MCF 10A (cell line): ENCODE data around the gene ZNF407. TPM values are rescaled to one million over a fixed set of nuclear protein-coding genes. Genes with fewer than 3 reads are reported as not detected.

Experiments
- BruUV-seq: library from RNA; stranded (reverse); fragments of 400-500 nt; replicated peaks from 2 replicates; lab custom pipeline; 2021; lab: Mats Ljungman, UMichigan
- CTCF ChIA-PET: fragments of 300-600 bp; sonication (Branson Sonifier 250); formaldehyde crosslinking; extraction: SDS; loops from one replicate; lab custom pipeline; 2021; ENCODE audit warnings: antibody characterized with exemption, inconsistent platforms; lab: Yijun Ruan, JAX
- POLR2A ChIA-PET: fragments of 300-600, 350-650 bp; sonication (Branson Sonifier 250); formaldehyde crosslinking; extraction: SDS; loops from one replicate; lab custom pipeline; 2020; ENCODE audit warnings: antibody characterized with exemption, inconsistent platforms; lab: Yijun Ruan, JAX
- DNase-seq: peaks from one replicate; pipeline ENCODE4 v3.0.0-alpha.2; 2018; ENCODE audit not compliant: unreplicated experiment
- H3K27ac Mint-ChIP-seq: one replicate; pipeline ENCODE4 v1.8.0; 2022; ENCODE audit warnings: mild to moderate bottlenecking, low read depth, mixed read lengths; ENCODE audit not compliant: unreplicated experiment
- H3K27me3 Mint-ChIP-seq: one replicate; pipeline ENCODE4 v1.8.0; 2022; ENCODE audit warnings: mixed read lengths; ENCODE audit not compliant: insufficient read depth, unreplicated experiment
- H3K36me3 Mint-ChIP-seq: one replicate; pipeline ENCODE4 v1.8.0; 2022; ENCODE audit warnings: mild to moderate bottlenecking, moderate library complexity, mixed read lengths; ENCODE audit not compliant: insufficient read depth, unreplicated experiment
- H3K4me1 Mint-ChIP-seq: one replicate; pipeline ENCODE4 v1.8.0; 2022; ENCODE audit warnings: mixed read lengths; ENCODE audit not compliant: insufficient read depth, unreplicated experiment
- H3K4me3 Mint-ChIP-seq: one replicate; pipeline ENCODE4 v1.8.0; 2022; ENCODE audit warnings: mild to moderate bottlenecking, moderate library complexity, mixed read lengths; ENCODE audit not compliant: unreplicated experiment
- H3K9me3 Mint-ChIP-seq: one replicate; pipeline ENCODE4 v1.8.0; 2022; ENCODE audit warnings: mixed read lengths; ENCODE audit not compliant: unreplicated experiment
- CTCF ChIP-seq: fragments of 200-600 bp; IDR thresholded peaks from one replicate; pipeline ENCODE4 v1.8.0; 2022; ENCODE audit warnings: antibody characterized with exemption, mild to moderate bottlenecking; ENCODE audit not compliant: unreplicated experiment
- intact Hi-C: fragments of 100-400 bp; cut with micrococcal nuclease; formaldehyde crosslinking; loops from 2 replicates; pipeline ENCODE4 v1.14.1; 2022
- total RNA-seq: library from RNA; stranded (reverse); gene quantifications from 2 replicates; pipeline ENCODE4 v1.2.3, GENCODE V29; 2022

Gene ZNF407
- total RNA-seq, 1 experiment from 2014 or later = 9.5 TPM

- ChIA-PET POLR2A (no interaction called here), CTCF (no interaction called here)
- no peak for TF ChIP-seq CTCF
- DNase-seq = no peak
- Mint-ChIP-seq H3K4me3 (no peak overlapping the region), H3K27ac (no peak overlapping the region), H3K27me3 (no peaks in the 10 kb centered on the region), H3K9me3 (peaks cover 7% of the 10 kb centered on the region), H3K4me1 (peaks cover 11% of the 10 kb centered on the region), H3K36me3 (no peaks in the 10 kb centered on the region)
- BruUV-seq = no TSS peak
- intact Hi-C loops = no loop called here
Observed at GRCh38 chr18:75075429-75075841, 477.8 kb downstream of the ZNF407 start.

GRCh38 chr18:75076286-75076685, 478.6 kb downstream of the ZNF407 start:
- Mint-ChIP-seq H3K4me1 (peaks cover 2% of the 10 kb centered on the region), H3K36me3 (no peaks in the 10 kb centered on the region), H3K27me3 (no peaks in the 10 kb centered on the region), H3K27ac (no peak overlapping the region), H3K9me3 (peaks cover 7% of the 10 kb centered on the region), H3K4me3 (no peak overlapping the region)
- intact Hi-C loops = no loop called here
- CTCF ChIA-PET = interaction anchor here (0.6 to 0.9 kb wide), 2 partner anchors 9 to 511 kb away, joined by 3 to 5 read pairs; no protein-coding TSS in a partner anchor
- TF ChIP-seq CTCF = no peak
- POLR2A ChIA-PET = no interaction called here
- no TSS peak for BruUV-seq
- DNase-seq = no peak

- Mint-ChIP-seq H3K9me3 (peaks cover 7% of the 10 kb centered on the region), H3K36me3 (no peaks in the 10 kb centered on the region), H3K4me3 (no peak overlapping the region), H3K27ac (no peak overlapping the region), H3K4me1 (no peaks in the 10 kb centered on the region), H3K27me3 (no peaks in the 10 kb centered on the region)
- no peak for TF ChIP-seq CTCF
- DNase-seq = no peak
- ChIA-PET CTCF (no interaction called here), POLR2A (no interaction called here)
- intact Hi-C loops = no loop called here
- no TSS peak for BruUV-seq
Observed at GRCh38 chr18:75081486-75081885, 483.8 kb downstream of the ZNF407 start.

DNA sequence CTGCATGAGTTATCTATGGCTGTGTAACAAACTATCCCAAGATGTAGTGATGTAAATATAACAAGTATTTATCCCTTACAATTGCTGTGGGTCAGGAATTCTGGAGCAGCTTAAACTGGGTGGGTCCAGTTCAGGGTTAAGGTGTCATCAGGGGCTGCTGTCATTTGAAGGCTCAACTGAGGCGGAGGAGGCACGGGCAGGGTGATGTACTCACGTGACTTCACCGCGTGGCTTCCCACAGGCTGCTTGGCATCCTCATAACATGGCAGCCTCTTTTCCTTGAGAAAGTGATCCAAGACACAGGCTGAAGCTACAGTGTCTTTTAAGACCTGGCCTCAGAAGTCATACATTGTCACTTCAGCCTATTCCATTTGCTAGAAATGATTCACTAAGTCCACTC, 485.5 kb downstream of the ZNF407 start:
- Mint-ChIP-seq H3K27me3 (no peaks in the 10 kb centered on the region), H3K4me3 (no peak overlapping the region), H3K9me3 (no peaks in the 10 kb centered on the region), H3K4me1 (no peaks in the 10 kb centered on the region), H3K36me3 (no peaks in the 10 kb centered on the region), H3K27ac (no peak overlapping the region)
- no peak for TF ChIP-seq CTCF
- POLR2A ChIA-PET = interaction anchor here (1.0 kb wide), 1 partner anchor 12 kb away, joined by 3 read pairs; no protein-coding TSS in a partner anchor
- no peak for DNase-seq
- intact Hi-C loops = no loop called here
- CTCF ChIA-PET = no interaction called here
- no TSS peak for BruUV-seq
